ENCODE data around the gene PDE11A.
A peak's percentile ranks its signal among the peaks of the same experiment; 100 is the strongest.

The PDE11A gene

GRCh38 chr2:177826897-177827296 lies 245.7 kb downstream of the PDE11A start:
- H3K4me3 ChIP-seq (ENCODE audit: low read length), result no peak overlapping the region
- no peak for TF ChIP-seq CTCF (conservative IDR thresholded peaks at IDR 0.05; ENCODE audit: low read length)
- DNase-seq (ENCODE audit: low read depth), result no peak

GRCh38 chr2:177822941-177823340 lies 249.6 kb downstream of the PDE11A start:
- no peak overlapping the region for H3K4me3 ChIP-seq (ENCODE audit: low read length)
- no peak for TF ChIP-seq CTCF (conservative IDR thresholded peaks at IDR 0.05; ENCODE audit: low read length)
- no peak for DNase-seq (ENCODE audit: low read depth)

- no peak for TF ChIP-seq CTCF (conservative IDR thresholded peaks at IDR 0.05; ENCODE audit: low read length)
- DNase-seq (ENCODE audit: low read depth), result peak; percentile 20
- no peak overlapping the region for H3K4me3 ChIP-seq (ENCODE audit: low read length)
Measured at GRCh38 chr2:177818412-177818811, 254.2 kb downstream of the PDE11A start.

GRCh38 chr2:177817300-177817699 lies 255.3 kb downstream of the PDE11A start:
- TF ChIP-seq CTCF (conservative IDR thresholded peaks at IDR 0.05; ENCODE audit: low read length), result no peak
- H3K4me3 ChIP-seq (ENCODE audit: low read length), result no peak overlapping the region
- DNase-seq (ENCODE audit: low read depth), result no peak

GRCh38 chr2:177816766-177817165 lies 255.8 kb downstream of the PDE11A start:
- no peak overlapping the region for H3K4me3 ChIP-seq (ENCODE audit: low read length)
- DNase-seq (ENCODE audit: low read depth), result no peak
- no peak for TF ChIP-seq CTCF (conservative IDR thresholded peaks at IDR 0.05; ENCODE audit: low read length)

- TF ChIP-seq CTCF (conservative IDR thresholded peaks at IDR 0.05; ENCODE audit: low read length), result no peak
- no peak for DNase-seq (ENCODE audit: low read depth)
- no peak overlapping the region for H3K4me3 ChIP-seq (ENCODE audit: low read length)
Measured at GRCh38 chr2:177812713-177813396, 259.7 kb downstream of the PDE11A start.

- DNase-seq (ENCODE audit: low read depth), result no peak
- TF ChIP-seq CTCF (conservative IDR thresholded peaks at IDR 0.05; ENCODE audit: low read length), result no peak
- H3K4me3 ChIP-seq (ENCODE audit: low read length), result no peak overlapping the region
Measured at GRCh38 chr2:177810906-177811305, 261.7 kb downstream of the PDE11A start.

Measured in AG10803 (cell line).